ENCODE data around the gene CAPRIN1. TPM values are rescaled to one million over a fixed set of nuclear protein-coding genes. Genes with fewer than 3 reads are reported as not detected.

CAPRIN1 gene
- polyA plus RNA-seq, 1 experiment: 183 TPM

GRCh38 chr11:34055218-34056000 lies 3.9 kb downstream of the CAPRIN1 start:
- no peak overlapping the region for H3K4me3 ChIP-seq (ENCODE audit: low read depth, low read length)
- DNase-seq (ENCODE audit: low read depth): no peak
- ChIA-PET POLR2A (no interaction called here), CTCF (interaction anchor here (1.1 to 1.7 kb wide), 2 partner anchors 9 to 11 kb away, joined by 3 to 5 read pairs; no protein-coding TSS in a partner anchor)
- H3K27me3 ChIP-seq (ENCODE audit: control insufficient read depth, insufficient read depth, low read length): no peaks in the 10 kb centered on the region
- no peak for TF ChIP-seq CTCF (IDR thresholded peaks at IDR 0.05; ENCODE audit: insufficient read depth, low read depth, low read length)
- peaks cover 2% of the 10 kb centered on the region; the same call in 1 of the 2 replicates for H3K36me3 ChIP-seq (ENCODE audit: control insufficient read depth, insufficient read depth, low read length)

- ChIA-PET CTCF (interaction anchor here (1.7 kb wide), 1 partner anchor 9 kb away, joined by 5 read pairs; no protein-coding TSS in a partner anchor), POLR2A (no interaction called here)
- no peaks in the 10 kb centered on the region for H3K27me3 ChIP-seq (ENCODE audit: control insufficient read depth, insufficient read depth, low read length)
- H3K4me3 ChIP-seq (ENCODE audit: low read depth, low read length): no peak overlapping the region
- no peak for TF ChIP-seq CTCF (IDR thresholded peaks at IDR 0.05; ENCODE audit: insufficient read depth, low read depth, low read length)
- peaks cover 4% of the 10 kb centered on the region; the same call in 1 of the 2 replicates for H3K36me3 ChIP-seq (ENCODE audit: control insufficient read depth, insufficient read depth, low read length)
- DNase-seq (ENCODE audit: low read depth): no peak
Observed at GRCh38 chr11:34056672-34057071, 5.1 kb downstream of the CAPRIN1 start.

- no peaks in the 10 kb centered on the region for H3K27me3 ChIP-seq (ENCODE audit: control insufficient read depth, insufficient read depth, low read length)
- peaks cover 3% of the 10 kb centered on the region; the same call in 1 of the 2 replicates for H3K36me3 ChIP-seq (ENCODE audit: control insufficient read depth, insufficient read depth, low read length)
- CTCF ChIA-PET: interaction anchor here (0.7 to 1.3 kb wide), 3 partner anchors 10 to 82 kb away, joined by 3 to 5 read pairs (median 3); no protein-coding TSS in a partner anchor
- POLR2A ChIA-PET: no interaction called here
- H3K4me3 ChIP-seq (ENCODE audit: low read depth, low read length): no peak overlapping the region
- no peak for DNase-seq (ENCODE audit: low read depth)
- TF ChIP-seq CTCF (IDR thresholded peaks at IDR 0.05; ENCODE audit: insufficient read depth, low read depth, low read length): no peak
Observed at GRCh38 chr11:34063061-34063795, 11.7 kb downstream of the CAPRIN1 start.

- ChIA-PET CTCF (interaction anchor here (0.6 to 1.3 kb wide), 3 partner anchors 9 to 18 kb away, joined by 3 read pairs; no protein-coding TSS in a partner anchor), POLR2A (no interaction called here)
- Histone ChIP-seq H3K4me3 (ENCODE audit: low read depth, low read length) (no peak overlapping the region), H3K36me3 (ENCODE audit: control insufficient read depth, insufficient read depth, low read length) (peaks cover 3% of the 10 kb centered on the region; the same call in 1 of the 2 replicates), H3K27me3 (ENCODE audit: control insufficient read depth, insufficient read depth, low read length) (no peaks in the 10 kb centered on the region)
- no peak for DNase-seq (ENCODE audit: low read depth)
- no peak for TF ChIP-seq CTCF (IDR thresholded peaks at IDR 0.05; ENCODE audit: insufficient read depth, low read depth, low read length)
Observed at GRCh38 chr11:34064291-34064690, 12.8 kb downstream of the CAPRIN1 start.

Data from BJ (cell line).